Measurements from ENCODE around the gene RGS21. TPM values are rescaled to one million over a fixed set of nuclear protein-coding genes. Genes with fewer than 3 reads are reported as not detected.

RGS21 gene
- total and polyA plus RNA-seq, 2 of the 13 experiments (the other 11 are each of a cell fraction or from before 2014, with no cell fraction given), result not detected

- no peaks in the 10 kb centered on the region for H3K4me1 ChIP-seq (ENCODE audit: insufficient read depth, low read length)
- ATAC-seq (no peak), DNase-seq (ENCODE audit: low spot score) (no peak), FAIRE-seq (no peak)
- H3K9me3 ChIP-seq (ENCODE audit: low read length), result no peaks in the 10 kb centered on the region
- no peak overlapping the region for H3K9ac ChIP-seq (ENCODE audit: insufficient read depth, low read depth, low read length)
- no peaks in the 10 kb centered on the region for H3K36me3 ChIP-seq (replicated peaks in 1 of 2; ENCODE audit: control insufficient read depth in 1 of 2, insufficient read depth in 2 of 2, low read length in 2 of 2)
- ChIA-PET CTCF (ENCODE audit: low intra/inter-chr PET ratio, low total read pairs) (no interaction called here), POLR2A (no interaction called here)
- no TSS peak for BruUV-seq (replicated peaks)
- intact Hi-C loops (cut with micrococcal nuclease; ENCODE audit: unreplicated experiment) (no loop called here), in situ Hi-C loops (cut with HindIII; ENCODE audit: extremely low pct_ligation_motif_present, low pct_unique_long_range_greater_than_20kb) (no loop called here)
- H3K27ac ChIP-seq (ENCODE audit: extremely low read length, insufficient read depth, low read length), result no peak overlapping the region
- no peak overlapping the region for H3K4me2 ChIP-seq (ENCODE audit: low read depth, low read length)
- H3K27me3 ChIP-seq (ENCODE audit: control insufficient read depth in 1 of 2, insufficient read depth in 2 of 2, low read length in 2 of 2), result no peaks in the 10 kb centered on the region
- no peak overlapping the region for H3K4me3 ChIP-seq (replicated peaks in 1 of 3; ENCODE audit: insufficient read depth in 1 of 3, low read depth in 2 of 3, low read length in 3 of 3)
- no peaks in the 10 kb centered on the region for H4K20me1 ChIP-seq (ENCODE audit: insufficient read depth, low read length)
- no peak overlapping the region for H2AFZ ChIP-seq (ENCODE audit: low read length)
- TF ChIP-seq ZNF354B (CRISPR knock-in tag; IDR thresholded peaks at IDR 0.05), result no peak
- TF ChIP-seq MED8 (CRISPR knock-in tag; IDR thresholded peaks at IDR 0.05; ENCODE audit: insufficient replicate concordance), result no peak
- TF ChIP-seq ZNF362 (CRISPR knock-in tag; IDR thresholded peaks at IDR 0.05; ENCODE audit: borderline replicate concordance), result no peak
- TF ChIP-seq ELF3 (CRISPR knock-in tag; IDR thresholded peaks at IDR 0.05), result no peak
- TF ChIP-seq ZNF629 (CRISPR knock-in tag; conservative IDR thresholded peaks at IDR 0.05), result no peak
- TF ChIP-seq XBP1 (CRISPR knock-in tag; IDR thresholded peaks at IDR 0.05), result no peak
- no peak for TF ChIP-seq ZNF572 (CRISPR knock-in tag; IDR thresholded peaks at IDR 0.05)
- no peak for TF ChIP-seq ZNF546 (CRISPR knock-in tag; conservative IDR thresholded peaks at IDR 0.05)
- TF ChIP-seq PHB2 (IDR thresholded peaks at IDR 0.05; ENCODE audit: partially characterized antibody), result no peak
- no peak for TF ChIP-seq RBAK (CRISPR knock-in tag; IDR thresholded peaks at IDR 0.05)
- TF ChIP-seq TBP (CRISPR knock-in tag; IDR thresholded peaks at IDR 0.05), result no peak
- no peak for TF ChIP-seq ZNF24 (IDR thresholded peaks at IDR 0.05)
- no peak for TF ChIP-seq KLF13 (CRISPR knock-in tag; IDR thresholded peaks at IDR 0.05)
- TF ChIP-seq GMEB1 (CRISPR knock-in tag; IDR thresholded peaks at IDR 0.05; ENCODE audit: borderline replicate concordance), result no peak
- H3K79me2 ChIP-seq (ENCODE audit: insufficient read depth, low read length), result no peaks in the 10 kb centered on the region
Observed at GRCh38 chr1:192378276-192378675, 61.5 kb downstream of the RGS21 start.

Data from HepG2 (cell line).